Amniotic epithelial cell (primary cell): ENCODE data around the gene STEAP1B.
A peak's percentile ranks its signal among the peaks of the same experiment; 100 is the strongest.
"Not testable (repeated sequence)": the region's sequence is repeated elsewhere in the genome, so short reads cannot be mapped to it uniquely, and the experiment has no call there.

ENCODE experiments used
- DNase-seq: peaks from one replicate; pipeline ENCODE4 v3.0.0-alpha.2; 2010; ENCODE audit warnings: low read depth

STEAP1B gene

DNA sequence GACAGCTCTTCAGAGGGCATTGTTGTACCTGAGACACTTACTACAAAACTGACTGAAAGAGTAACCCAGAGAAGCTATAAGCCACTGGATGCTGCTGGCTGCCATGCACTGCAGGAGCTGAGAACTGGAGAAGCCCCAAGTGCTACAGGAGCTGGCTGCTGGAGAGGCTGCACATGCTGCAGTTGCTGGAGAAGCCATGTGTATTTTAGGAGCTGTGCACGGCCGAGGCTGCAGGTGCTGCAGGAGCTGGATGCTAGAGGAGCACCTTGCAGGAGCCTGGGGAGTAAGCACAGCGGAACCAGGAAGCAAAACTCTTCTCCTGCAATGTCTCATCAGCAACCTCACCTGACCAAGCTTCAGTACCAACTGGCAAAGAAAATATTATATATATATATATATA is 45.5 kb downstream of the STEAP1B start:
- DNase-seq, result no peak

DNA sequence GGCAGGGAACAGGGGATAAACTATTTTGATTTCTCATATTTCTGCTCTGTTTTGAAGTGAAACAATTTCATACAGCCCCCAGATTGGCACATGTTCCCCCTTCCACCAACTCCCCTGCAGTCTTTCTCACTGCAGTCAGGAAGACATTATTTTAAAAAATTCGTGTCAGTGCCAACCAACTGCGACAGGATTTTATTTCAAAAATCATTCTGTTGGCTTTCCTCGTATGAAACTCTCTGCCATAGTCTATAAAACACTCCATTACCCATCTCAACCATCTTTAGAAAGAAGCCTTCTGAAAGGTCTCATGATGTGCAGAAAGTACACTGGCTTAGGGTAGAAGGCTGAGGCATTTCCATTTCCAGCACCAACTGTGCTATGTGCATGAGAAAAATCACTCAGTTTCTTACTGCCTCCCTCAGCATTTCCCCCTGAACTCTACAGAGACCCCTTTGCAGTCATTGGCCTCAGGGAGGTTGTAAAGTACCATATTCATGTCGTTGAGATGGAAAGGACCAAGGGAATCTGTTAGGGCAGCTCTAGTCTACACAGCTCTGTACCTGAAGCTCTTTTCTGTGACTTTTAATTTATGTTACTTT is 46.9 kb downstream of the STEAP1B start:
- no peak for DNase-seq

GRCh38 chr7:22452142-22452959 is 47.6 kb downstream of the STEAP1B start:
- DNase-seq, result peak; percentile 10

- peak; percentile 9 for DNase-seq
These were observed 50.0 kb downstream of the STEAP1B start for GRCh38 chr7:22450013-22450412.

DNA sequence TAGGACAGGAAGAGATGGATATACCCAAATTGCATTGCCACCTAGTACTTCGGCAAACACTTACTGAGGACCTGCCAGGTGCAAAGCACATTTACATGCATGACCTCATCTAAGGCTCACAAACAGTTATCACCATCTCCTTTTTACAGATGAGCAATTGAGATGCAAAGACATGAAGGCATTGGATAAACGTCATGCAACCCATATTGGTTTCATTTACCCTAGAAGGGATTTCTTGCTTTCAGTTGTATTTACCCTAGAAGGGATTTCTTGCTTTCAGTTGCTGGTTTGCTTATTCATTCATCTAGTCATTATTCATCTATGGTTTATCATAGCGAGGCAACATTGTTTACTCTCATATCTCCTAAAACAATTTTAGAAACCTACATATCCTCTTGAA is 52.2 kb downstream of the STEAP1B start:
- no peak for DNase-seq

- no peak for DNase-seq
These were observed 53.0 kb downstream of the STEAP1B start for GRCh38 chr7:22447008-22447407.

GRCh38 chr7:22445853-22446252 is 54.1 kb downstream of the STEAP1B start:
- no peak for DNase-seq

- DNase-seq, result peak; percentile 2
These were observed 54.7 kb downstream of the STEAP1B start for GRCh38 chr7:22445140-22445743.

GRCh38 chr7:22444181-22444971 is 55.6 kb downstream of the STEAP1B start:
- no peak for DNase-seq

DNA sequence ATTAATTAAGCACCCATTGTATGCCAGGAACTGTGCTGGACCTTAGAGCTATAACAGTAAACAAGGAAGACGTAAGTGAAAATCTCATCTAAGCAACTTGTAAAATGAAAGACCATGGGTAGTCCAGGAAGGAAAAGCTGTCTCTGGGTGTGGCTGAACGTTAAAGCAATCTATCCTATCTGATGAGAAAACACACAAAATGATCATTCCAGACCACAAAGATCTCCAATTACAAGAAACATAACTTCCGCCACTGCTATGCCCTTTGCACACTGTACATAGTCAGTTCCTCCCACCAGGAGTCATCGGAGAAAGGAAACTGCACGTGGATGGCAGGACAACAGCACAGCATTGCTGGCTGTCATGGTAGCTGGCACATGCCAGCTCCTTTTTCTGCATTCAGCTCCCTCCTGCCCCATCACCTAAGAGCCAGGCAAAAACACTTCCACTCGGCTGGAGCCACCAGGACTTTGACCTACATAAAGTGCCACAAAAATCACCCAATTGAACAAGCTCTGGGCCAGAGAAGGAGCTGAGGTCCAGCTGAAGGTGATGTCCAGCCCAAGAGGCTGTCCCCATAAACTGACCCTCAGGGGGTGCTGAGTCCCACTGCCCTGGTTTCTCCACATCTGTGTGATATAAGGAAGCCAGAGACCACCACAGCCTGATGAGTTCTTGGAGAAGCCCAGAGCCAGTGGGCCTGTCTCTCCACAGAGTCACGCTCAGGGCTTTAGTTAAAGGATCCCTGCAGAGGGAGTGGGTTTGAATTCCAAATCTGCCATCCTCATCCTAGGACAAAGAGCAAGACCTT is 56.4 kb downstream of the STEAP1B start:
- no peak for DNase-seq

GRCh38 chr7:22442882-22443369 is 57.1 kb downstream of the STEAP1B start:
- DNase-seq, result no peak

- DNase-seq, result no peak
These were observed 57.7 kb downstream of the STEAP1B start for GRCh38 chr7:22442187-22442881.

GRCh38 chr7:22441157-22441556 is 58.8 kb downstream of the STEAP1B start:
- no peak for DNase-seq

GRCh38 chr7:22438994-22439393 is 61.0 kb downstream of the STEAP1B start:
- no peak for DNase-seq

DNA sequence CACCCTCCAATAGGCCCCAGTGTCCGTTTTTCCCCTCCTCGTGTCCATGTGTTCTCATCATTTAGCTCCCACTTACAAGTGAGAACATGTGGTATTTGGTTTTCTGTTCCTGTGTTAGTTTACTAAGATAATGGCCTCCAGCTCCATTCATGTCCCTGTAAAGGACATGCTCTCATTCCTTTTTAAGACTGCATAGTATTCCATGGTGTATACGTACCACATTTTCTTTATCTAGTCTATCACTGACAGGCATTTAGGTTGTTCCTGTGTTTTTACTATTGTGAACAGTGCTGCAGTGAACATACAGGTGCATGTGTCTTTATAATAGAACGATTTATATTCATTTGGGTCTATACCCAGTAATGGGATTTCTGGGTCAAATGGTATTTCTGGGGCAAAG is 63.4 kb downstream of the STEAP1B start:
- not testable (repeated sequence) for DNase-seq

GRCh38 chr7:22435720-22436119 is 64.3 kb downstream of the STEAP1B start:
- no peak for DNase-seq

DNA sequence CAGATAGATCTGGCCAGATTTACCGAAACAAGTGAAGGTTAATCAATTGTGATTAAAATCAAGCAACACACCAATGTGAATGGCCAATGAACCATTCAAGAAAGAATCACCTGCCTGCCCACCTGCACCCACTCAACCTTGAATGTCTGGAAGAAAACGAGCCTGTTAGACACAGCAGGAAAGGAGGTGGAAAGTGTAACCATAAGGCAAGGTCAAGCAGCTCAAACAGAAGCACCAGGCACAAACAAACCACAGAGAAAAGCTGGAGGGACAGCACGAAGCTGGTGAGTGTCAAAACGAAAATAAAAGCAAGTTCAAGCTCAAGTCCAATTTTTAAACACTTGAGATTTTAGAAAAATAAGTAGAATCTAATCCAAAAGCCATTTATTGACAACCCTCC is 64.9 kb downstream of the STEAP1B start:
- DNase-seq, result no peak

DNA sequence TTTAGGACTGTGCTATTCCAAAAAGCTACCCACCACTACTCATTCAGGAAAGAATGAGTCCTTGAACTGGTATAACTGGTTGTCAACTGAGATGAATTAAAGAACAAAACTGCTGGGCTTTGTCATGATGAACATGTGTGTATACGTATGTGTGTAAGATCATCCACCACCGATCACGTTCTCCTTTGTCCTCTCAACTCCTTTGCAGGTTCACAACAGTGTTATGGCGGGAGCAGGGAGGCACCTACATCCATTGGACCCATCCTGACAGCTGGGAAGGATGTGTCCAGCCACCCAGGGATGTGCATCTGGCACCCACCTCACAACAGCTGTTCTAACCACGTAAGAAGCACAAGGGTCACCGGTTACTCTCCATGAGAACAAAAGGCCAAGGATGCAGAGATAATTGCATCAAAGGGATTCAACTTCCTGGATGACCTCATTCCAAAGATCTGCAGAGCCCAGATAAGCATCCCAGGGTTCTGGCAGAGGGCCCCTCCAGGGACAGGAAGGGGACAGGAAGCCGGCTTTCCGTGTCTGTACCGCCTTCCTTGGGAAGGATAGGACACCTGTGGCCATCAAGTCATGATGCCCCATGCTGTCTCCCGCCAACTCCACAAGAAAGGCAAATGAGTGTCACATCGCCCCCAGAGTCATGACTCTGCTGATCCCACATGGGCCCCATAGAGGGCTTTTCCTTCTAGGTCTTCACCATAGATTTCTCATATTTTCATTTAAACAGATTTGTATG is 66.1 kb downstream of the STEAP1B start:
- peak; percentile 29 for DNase-seq

- not testable (repeated sequence) for DNase-seq
These were observed 66.8 kb downstream of the STEAP1B start for GRCh38 chr7:22433165-22433700.

GRCh38 chr7:22432203-22432718 is 67.7 kb downstream of the STEAP1B start:
- DNase-seq, result no peak
